CD14-positive monocyte (primary cell): Measurements from ENCODE around the gene ANKRD53. TPM values are rescaled to one million over a fixed set of nuclear protein-coding genes. Genes with fewer than 3 reads are reported as not detected.

Experiments
- DNase-seq, 3 donors: peaks; one replicate each; pipeline ENCODE4 v3.0.0-alpha.2; 2011 to 2022
- H2AFZ ChIP-seq: 2 replicates; pipeline ENCODE4 v1.6.0; 2012; ENCODE audit warnings: mild to moderate bottlenecking, low read depth, low read length, inconsistent platforms; ENCODE audit not compliant: insufficient read depth, poor library complexity, severe bottlenecking
- H3K27ac ChIP-seq, 2 donors: 1 replicate in 1 of 2; 2 replicates in 1 of 2; pipeline ENCODE4 v1.5.1; 2012 to 2013; ENCODE audit warnings: low read length in 2 of 2, control low read depth in 1 of 2, inconsistent platforms in 1 of 2, low read depth in 1 of 2, mild to moderate bottlenecking in 1 of 2
- H3K27me3 ChIP-seq, 2 donors: one replicate each; pipeline versions ENCODE4 v1.6.0 to v1.6.1; 2011 to 2013; ENCODE audit warnings: low read length in 2 of 2; ENCODE audit not compliant: control insufficient read depth in 2 of 2, insufficient read depth in 2 of 2
- H3K36me3 ChIP-seq, 2 donors: replicated peaks in 1 of 2; 1 replicate in 1 of 2; 2 replicates in 1 of 2; pipeline versions ENCODE4 v1.5.1 to v1.6.1; 2012 to 2013; ENCODE audit warnings: low read length in 2 of 2, control low read depth in 1 of 2, inconsistent platforms in 1 of 2, mild to moderate bottlenecking in 1 of 2; ENCODE audit not compliant: insufficient read depth in 2 of 2, control insufficient read depth in 1 of 2
- H3K4me1 ChIP-seq, 2 donors: 1 replicate in 1 of 2; 2 replicates in 1 of 2; pipeline versions ENCODE4 v1.5.1 to v1.6.1; 2012 to 2013; ENCODE audit warnings: low read length in 2 of 2, control low read depth in 1 of 2, inconsistent platforms in 1 of 2, mild to moderate bottlenecking in 1 of 2, moderate library complexity in 1 of 2; ENCODE audit not compliant: insufficient read depth in 2 of 2, control insufficient read depth in 1 of 2
- H3K4me2 ChIP-seq: replicated peaks from 2 replicates; pipeline ENCODE3; 2012; ENCODE audit warnings: low read length, moderate library complexity, mild to moderate bottlenecking; ENCODE audit not compliant: poor library complexity, severe bottlenecking; ENCODE audit errors: extremely low read depth
- H3K4me3 ChIP-seq, 3 experiments: fragments of 200-600 bp in 1 of 3; sonication (generic) in 1 of 3; replicated peaks in 1 of 3; 1 replicate in 2 of 3; 2 replicates in 1 of 3; pipeline ENCODE4 v1.5.1; 2011 to 2013; ENCODE audit warnings: low read length in 3 of 3, mild to moderate bottlenecking in 3 of 3, control low read depth in 2 of 3, low read depth in 2 of 3, inconsistent platforms in 1 of 3, moderate library complexity in 1 of 3
- H3K79me2 ChIP-seq: 2 replicates; pipeline ENCODE4 v1.6.0; 2012; ENCODE audit warnings: mild to moderate bottlenecking, control low read depth, inconsistent platforms, low read length, moderate library complexity; ENCODE audit not compliant: insufficient read depth
- H3K9ac ChIP-seq: 2 replicates; pipeline ENCODE4 v1.6.0; 2017; ENCODE audit warnings: low read length, mild to moderate bottlenecking; ENCODE audit not compliant: insufficient read depth, poor library complexity, severe bottlenecking
- H3K9me3 ChIP-seq, 2 donors: replicated peaks in 1 of 2; 1 replicate in 1 of 2; 2 replicates in 1 of 2; pipeline versions ENCODE4 v1.5.1 to v1.6.1; 2012 to 2013; ENCODE audit warnings: low read length in 2 of 2, control low read depth in 1 of 2; ENCODE audit not compliant: control insufficient read depth in 1 of 2, insufficient read depth in 1 of 2
- H4K20me1 ChIP-seq: 2 replicates; pipeline ENCODE4 v1.6.0; 2012; ENCODE audit warnings: mild to moderate bottlenecking, low read length, control low read depth, moderate library complexity; ENCODE audit not compliant: insufficient read depth
- H3K27ac Mint-ChIP-seq, 7 donors: one replicate each; pipeline ENCODE4 v1.8.0; 2020; ENCODE audit warnings: mild to moderate bottlenecking in 7 of 7, mixed read lengths in 7 of 7, moderate library complexity in 6 of 7, inconsistent platforms in 2 of 7
- H3K27me3 Mint-ChIP-seq, 3 donors: one replicate each; pipeline ENCODE4 v1.8.0; 2021 to 2022; ENCODE audit warnings: low read depth in 3 of 3, mild to moderate bottlenecking in 3 of 3, mixed read lengths in 3 of 3, moderate library complexity in 3 of 3, inconsistent platforms in 1 of 3
- H3K36me3 Mint-ChIP-seq, 2 donors: one replicate each; pipeline ENCODE4 v1.8.0; 2020; ENCODE audit warnings: mixed read lengths in 2 of 2, inconsistent platforms in 1 of 2, mild to moderate bottlenecking in 1 of 2
- H3K4me1 Mint-ChIP-seq: one replicate; pipeline ENCODE4 v1.8.0; 2020; ENCODE audit warnings: mild to moderate bottlenecking, mixed read lengths
- H3K4me3 Mint-ChIP-seq, 2 donors: one replicate each; pipeline ENCODE4 v1.8.0; 2020; ENCODE audit warnings: mild to moderate bottlenecking in 2 of 2, mixed read lengths in 2 of 2, moderate library complexity in 1 of 2
- H3K9me3 Mint-ChIP-seq, 7 donors: one replicate each; pipeline ENCODE4 v1.8.0; 2020 to 2022; ENCODE audit warnings: mixed read lengths in 7 of 7, mild to moderate bottlenecking in 6 of 7, moderate library complexity in 6 of 7, inconsistent platforms in 2 of 7
- WGBS: methylation state at CpG from one replicate; pipeline ENCODE4 v1.1.5; 2013; ENCODE audit warnings: missing lambda C conversion rate; ENCODE audit not compliant: insufficient coverage; 5-methylcytosine and 5-hydroxymethylcytosine counted together
- intact Hi-C, 2 donors: fragments of 100-400 bp; cut with micrococcal nuclease; formaldehyde crosslinking; loops; one replicate each; pipeline versions ENCODE4 v1.15.0 to v1.15.1; 2023
- polyA plus RNA-seq, 3 donors: library from polyadenylated mRNA; depleted of rRNA in 1 of 3; unstranded in 2 of 3; stranded (reverse) in 1 of 3; fragments of 300-500 nt in 2 of 3; fragments of >200 nt in 1 of 3; fragmentation: Illumina TruSeq in 2 of 3; gene quantifications; 1 replicate in 2 of 3; 2 replicates in 1 of 3; pipeline ENCODE4 v1.2.3, GENCODE V29; 2012 to 2021
- TF ChIP-seq, protein P1 (sequence below): fragments of 200-600 bp; IDR thresholded peaks from one replicate; pipeline ENCODE4 v1.8.0; 2022; ENCODE audit warnings: antibody characterized with exemption, mild to moderate bottlenecking

The ANKRD53 gene
- polyA plus RNA-seq, 3 donors, result 0.12 TPM; not detected in 2

DNA sequence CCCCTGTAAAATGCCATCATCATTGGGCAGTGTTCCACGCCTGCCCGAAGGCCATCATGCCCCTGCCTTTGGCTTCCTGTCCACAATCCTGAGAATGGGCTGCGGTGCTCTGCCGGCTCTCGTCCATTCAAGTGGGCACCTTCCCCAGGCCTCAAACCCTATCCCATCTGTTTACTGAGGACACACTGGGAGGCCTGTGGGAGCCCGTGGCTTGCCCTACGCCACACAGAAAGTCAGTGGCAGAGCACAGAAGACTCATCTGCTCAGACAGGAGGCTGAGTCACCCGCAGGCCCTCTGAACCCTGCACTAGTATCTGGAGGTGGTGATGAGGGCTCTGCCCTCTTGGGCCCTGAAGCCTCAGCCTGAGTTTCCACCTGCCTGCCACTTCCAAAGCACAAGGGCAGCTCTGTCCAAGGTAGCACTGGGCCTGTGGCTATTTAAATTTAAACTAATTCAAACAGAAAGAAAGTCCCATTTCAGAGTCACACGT, 19.1 kb upstream of the ANKRD53 start:
- H3K4me3 ChIP-seq, result no peak overlapping the region
- Mint-ChIP-seq H3K27me3 (peaks cover 26 to 39% (median 36%) of the 10 kb centered on the region in 3 donors), H3K4me3 (no peak overlapping the region), H3K36me3 (no peaks in the 10 kb centered on the region), H3K9me3 (peaks cover 0 to 1% (median 0%) of the 10 kb centered on the region in 7 donors), H3K4me1 (peaks cover 4% of the 10 kb centered on the region), H3K27ac (no peak overlapping the region)
- no peak overlapping the region for H3K27ac ChIP-seq
- no peaks in the 10 kb centered on the region for H3K79me2 ChIP-seq
- H3K4me1 ChIP-seq, result no peaks in the 10 kb centered on the region
- H3K9ac ChIP-seq, result no peak overlapping the region
- intact Hi-C loops, result no loop called here
- WGBS, result 97% methylated on average over 8 of the region's 9 CpGs
- no peaks in the 10 kb centered on the region for H3K9me3 ChIP-seq
- H4K20me1 ChIP-seq, result no peaks in the 10 kb centered on the region
- TF ChIP-seq, protein P1, sequence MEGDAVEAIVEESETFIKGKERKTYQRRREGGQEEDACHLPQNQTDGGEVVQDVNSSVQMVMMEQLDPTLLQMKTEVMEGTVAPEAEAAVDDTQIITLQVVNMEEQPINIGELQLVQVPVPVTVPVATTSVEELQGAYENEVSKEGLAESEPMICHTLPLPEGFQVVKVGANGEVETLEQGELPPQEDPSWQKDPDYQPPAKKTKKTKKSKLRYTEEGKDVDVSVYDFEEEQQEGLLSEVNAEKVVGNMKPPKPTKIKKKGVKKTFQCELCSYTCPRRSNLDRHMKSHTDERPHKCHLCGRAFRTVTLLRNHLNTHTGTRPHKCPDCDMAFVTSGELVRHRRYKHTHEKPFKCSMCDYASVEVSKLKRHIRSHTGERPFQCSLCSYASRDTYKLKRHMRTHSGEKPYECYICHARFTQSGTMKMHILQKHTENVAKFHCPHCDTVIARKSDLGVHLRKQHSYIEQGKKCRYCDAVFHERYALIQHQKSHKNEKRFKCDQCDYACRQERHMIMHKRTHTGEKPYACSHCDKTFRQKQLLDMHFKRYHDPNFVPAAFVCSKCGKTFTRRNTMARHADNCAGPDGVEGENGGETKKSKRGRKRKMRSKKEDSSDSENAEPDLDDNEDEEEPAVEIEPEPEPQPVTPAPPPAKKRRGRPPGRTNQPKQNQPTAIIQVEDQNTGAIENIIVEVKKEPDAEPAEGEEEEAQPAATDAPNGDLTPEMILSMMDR, result no peak
- peaks cover 2 to 16% of the 10 kb centered on the region in 2 donors for H3K27me3 ChIP-seq
- no peaks in the 10 kb centered on the region for H3K36me3 ChIP-seq
- no peak overlapping the region for H2AFZ ChIP-seq
- no peak overlapping the region for H3K4me2 ChIP-seq
- no peak for DNase-seq

DNA sequence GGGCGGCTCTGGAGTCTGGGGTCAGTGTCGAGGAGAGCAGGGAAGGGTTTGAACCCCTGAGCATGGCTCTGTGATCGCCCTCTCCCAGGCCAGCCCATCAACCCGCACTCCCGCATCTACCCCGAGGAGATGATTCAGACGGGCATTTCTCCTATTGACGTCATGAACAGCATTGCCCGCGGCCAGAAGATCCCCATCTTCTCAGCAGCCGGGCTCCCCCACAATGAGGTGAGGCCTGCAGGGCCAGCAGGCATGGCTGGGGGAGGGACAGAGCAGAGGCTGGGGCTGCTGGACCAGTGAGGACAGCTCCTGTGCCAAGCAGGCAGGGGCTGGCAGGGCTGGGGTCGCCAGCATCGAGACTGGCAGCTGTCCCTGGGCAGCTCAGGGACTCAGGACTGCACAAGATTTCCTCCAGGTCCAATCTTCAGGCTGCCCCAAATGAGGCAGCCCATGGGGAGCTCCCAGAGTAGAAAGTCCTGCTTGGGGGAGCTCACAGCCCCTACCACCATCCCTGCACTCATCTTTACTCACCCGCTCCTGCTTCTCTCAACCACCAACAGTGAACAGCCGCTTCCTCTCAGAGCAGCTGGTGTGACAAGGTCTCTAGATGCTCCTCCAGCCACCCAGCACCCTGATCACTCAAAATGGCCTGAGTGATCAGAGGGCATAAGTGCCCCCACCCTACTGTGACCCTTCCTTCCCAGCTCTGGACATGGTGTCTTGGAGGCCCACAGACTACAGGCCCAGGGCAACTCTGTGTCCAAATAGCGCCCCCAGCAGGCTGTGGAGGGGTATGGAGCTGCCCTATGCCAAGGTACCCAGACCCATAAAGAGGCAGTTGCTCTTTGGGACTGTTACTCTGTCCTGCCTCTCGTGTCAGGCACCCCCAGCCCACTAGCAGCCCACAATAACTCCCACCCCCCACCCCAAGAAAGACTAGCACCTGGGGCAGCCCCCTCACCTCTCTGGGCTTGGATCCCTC, 18.3 kb upstream of the ANKRD53 start:
- Histone ChIP-seq H3K4me1 (peaks cover 5 to 6% of the 10 kb centered on the region in 2 donors), H3K9me3 (no peaks in the 10 kb centered on the region), H4K20me1 (no peaks in the 10 kb centered on the region), H3K9ac (no peak overlapping the region), H3K27me3 (peaks cover 4 to 19% of the 10 kb centered on the region in 2 donors), H3K27ac (no peak overlapping the region), H3K36me3 (no peaks in the 10 kb centered on the region), H3K4me3 (no peak overlapping the region), H3K4me2 (no peak overlapping the region), H3K79me2 (no peaks in the 10 kb centered on the region), H2AFZ (no peak overlapping the region)
- WGBS, result 90% methylated on average over 13 of the region's 17 CpGs
- TF ChIP-seq, protein P1, result peak; percentile 19
- Mint-ChIP-seq H3K27ac (no peak overlapping the region), H3K9me3 (peaks cover 0 to 3% (median 1%) of the 10 kb centered on the region in 7 donors), H3K4me3 (no peak overlapping the region), H3K4me1 (peaks cover 9% of the 10 kb centered on the region), H3K27me3 (peaks cover 26 to 39% (median 39%) of the 10 kb centered on the region in 3 donors), H3K36me3 (peaks cover 0 to 2% of the 10 kb centered on the region in 2 donors)
- intact Hi-C loops, result no loop called here
- peak in 1 of 3 donors; percentile 5 for DNase-seq
